Ovary (tissue), 9 donors: ENCODE results near the gene TNFRSF1A. TPM values are rescaled to one million over a fixed set of nuclear protein-coding genes. Genes with fewer than 3 reads are reported as not detected.

Source experiments
- DNase-seq, 5 donors: peaks; one replicate each; pipeline ENCODE4 v3.0.0-alpha.2; 2019 to 2020
- H3K27ac ChIP-seq, 2 donors: fragments of 200-600 bp; one replicate each; pipeline versions ENCODE4 v1.5.1 to v1.8.0; 2019 to 2022
- H3K27me3 ChIP-seq: fragments of 200-600 bp; one replicate; pipeline ENCODE4 v1.8.0; 2022
- H3K36me3 ChIP-seq: fragments of 200-600 bp; sonication (generic); one replicate; pipeline ENCODE4 v1.5.1; 2019
- H3K4me1 ChIP-seq: one replicate; pipeline ENCODE4 v1.8.1; 2013; ENCODE audit warnings: mild to moderate bottlenecking, moderate library complexity; ENCODE audit not compliant: insufficient read depth
- H3K4me3 ChIP-seq: fragments of 200-600 bp; sonication (generic); one replicate; pipeline ENCODE4 v1.5.1; 2017
- H3K9me3 ChIP-seq, 2 donors: fragments of 200-600 bp in 1 of 2; sonication (generic) in 1 of 2; one replicate each; pipeline versions ENCODE4 v1.5.1 to v1.8.1; 2013 to 2019; ENCODE audit warnings: mild to moderate bottlenecking in 1 of 2, moderate library complexity in 1 of 2
- CTCF ChIP-seq, 3 donors: fragments of 450-650 bp in 2 of 3; fragments of 200-600 bp in 1 of 3; IDR thresholded peaks; one replicate each; pipeline versions ENCODE4 v1.5.1 to v1.8.0; 2016 to 2022; ENCODE audit warnings: antibody characterized with exemption in 3 of 3, mild to moderate bottlenecking in 1 of 3
- EP300 ChIP-seq: sonication (generic); formaldehyde crosslinking; IDR thresholded peaks from one replicate; pipeline ENCODE4 v1.6.1; 2017; ENCODE audit warnings: antibody characterized with exemption
- POLR2A ChIP-seq: fragments of 450-650 bp; IDR thresholded peaks from one replicate; pipeline ENCODE4 v1.6.1; 2017; ENCODE audit warnings: antibody characterized with exemption, mild to moderate bottlenecking, moderate library complexity
- WGBS, 3 donors: extraction: QIAGEN DNeasy Blood & Tissue Kit in 1 of 3; methylation state at CpG; one replicate each; pipeline versions ENCODE4 v1.1.5 to v1.1.7; 2013 to 2017; 5-methylcytosine and 5-hydroxymethylcytosine counted together
- intact Hi-C, 4 donors: fragments of 100-400 bp; cut with DNase I; formaldehyde crosslinking; loops; one replicate each; pipeline versions ENCODE4 v1.11.0 to v1.15.1; 2022 to 2023
- polyA plus RNA-seq, 2 donors: library from polyadenylated mRNA; stranded (reverse); fragments of 200-250 nt in 1 of 2; fragments of 350-450 nt in 1 of 2; fragmentation: Illumina TruSeq in 1 of 2; extraction: RNeasy Lipid Tissue Mini Kit (QIAGEN cat#74804) in 1 of 2; gene quantifications; one replicate each; pipeline ENCODE4 v1.2.3, GENCODE V29; 2013 to 2014
- total RNA-seq, 7 donors: library from RNA; depleted of rRNA in 2 of 7; stranded (reverse); fragments of >200 nt in 2 of 7; fragmentation: NEBNext Ultra II Directional in 3 of 7; extraction: Animal tissue kit (Norgen Biotek cat#: 25700) in 3 of 7; gene quantifications; one replicate each; pipeline versions ENCODE4 v1.1.0 to v1.2.4, GENCODE V29; 2016 to 2023
- donor health status: DM: no; HTN: no; CAD: no; lungs with moderate emphysema.
- donor health status: DM: no; HTN: no; CAD: no.
- donor health status: Bipolar disorder and iron deficiency.
- donor health status: DM: yes; HTN: yes; CAD: no.
- donor health status: DM: no; HTN: no; CAD: no.
- donor health status: DM: yes; HTN: yes; CAD: no.

TNFRSF1A gene
- total and polyA plus RNA-seq, 9 donors, result 92.8 to 274 (median 179) TPM

GRCh38 chr12:6315704-6316597 is 25.9 kb downstream of the TNFRSF1A start:
- no peaks in the 10 kb centered on the region for H3K36me3 ChIP-seq
- no peaks in the 10 kb centered on the region for H3K4me1 ChIP-seq
- no peaks in the 10 kb centered on the region for H3K27me3 ChIP-seq
- H3K4me3 ChIP-seq, result no peak overlapping the region
- H3K9me3 ChIP-seq, result no peaks in the 10 kb centered on the region
- H3K27ac ChIP-seq, result no peak overlapping the region
- TF ChIP-seq POLR2A (no peak), EP300 (no peak), CTCF (IDR thresholded peaks at IDR 0.05) (no peak)
- WGBS, 3 donors, result 88 to 94% (median 92%) methylated on average over 17 of the region's 17 CpGs
- intact Hi-C loops, result loop anchor here in 1 of 4 donors (5.0 kb wide), 1 partner anchor 576 kb away; no protein-coding TSS in a partner anchor
- no peak for DNase-seq

- TF ChIP-seq EP300, result no peak
- no peak for TF ChIP-seq POLR2A
- no peak for TF ChIP-seq CTCF (IDR thresholded peaks at IDR 0.05)
- no peaks in the 10 kb centered on the region for H3K27me3 ChIP-seq
- no peak overlapping the region for H3K4me3 ChIP-seq
- H3K27ac ChIP-seq, result no peak overlapping the region
- no peak for DNase-seq
- intact Hi-C loops, result loop anchor here in 1 of 4 donors (5.0 kb wide), 1 partner anchor 577 kb away; no protein-coding TSS in a partner anchor
- no peaks in the 10 kb centered on the region for H3K9me3 ChIP-seq
- peaks cover 3% of the 10 kb centered on the region for H3K4me1 ChIP-seq
- no peaks in the 10 kb centered on the region for H3K36me3 ChIP-seq
- WGBS, 3 donors, result 83 to 90% (median 85%) methylated on average over 6 of the region's 6 CpGs
Observed at GRCh38 chr12:6315184-6315583, 26.7 kb downstream of the TNFRSF1A start.

- DNase-seq, result no peak
- Histone ChIP-seq H3K27ac (no peak overlapping the region), H3K4me3 (no peak overlapping the region), H3K4me1 (peaks cover 3% of the 10 kb centered on the region), H3K27me3 (no peaks in the 10 kb centered on the region), H3K9me3 (no peaks in the 10 kb centered on the region), H3K36me3 (no peaks in the 10 kb centered on the region)
- intact Hi-C loops, result loop anchor here in 1 of 4 donors (5.0 kb wide), 1 partner anchor 578 kb away; no protein-coding TSS in a partner anchor
- 74 to 84% (median 74%) methylated on average over 9 of the region's 9 CpGs for WGBS, 3 donors
- no peak for TF ChIP-seq CTCF (IDR thresholded peaks at IDR 0.05)
- no peak for TF ChIP-seq POLR2A
- TF ChIP-seq EP300, result no peak
Observed at GRCh38 chr12:6314776-6315175, 27.1 kb downstream of the TNFRSF1A start.

GRCh38 chr12:6313326-6313940 is 28.4 kb downstream of the TNFRSF1A start:
- no peak overlapping the region for H3K27ac ChIP-seq
- no peaks in the 10 kb centered on the region for H3K36me3 ChIP-seq
- no peak for DNase-seq
- H3K27me3 ChIP-seq, result no peaks in the 10 kb centered on the region
- no peak overlapping the region for H3K4me3 ChIP-seq
- intact Hi-C loops, result no loop called here
- peaks cover 3% of the 10 kb centered on the region for H3K4me1 ChIP-seq
- H3K9me3 ChIP-seq, result no peaks in the 10 kb centered on the region
- no peak for TF ChIP-seq EP300
- TF ChIP-seq CTCF (IDR thresholded peaks at IDR 0.05), result no peak
- TF ChIP-seq POLR2A, result no peak
- WGBS, 3 donors, result 79 to 95% (median 92%) methylated on average over 7 to 14 of the region's 14 CpGs
